GM03348 (cell line): ENCODE measurements around the gene NET1.

Source experiments
- DNase-seq: peaks from one replicate; pipeline ENCODE4 v3.0.0; 2012; ENCODE audit warnings: low spot score

Gene NET1

DNA sequence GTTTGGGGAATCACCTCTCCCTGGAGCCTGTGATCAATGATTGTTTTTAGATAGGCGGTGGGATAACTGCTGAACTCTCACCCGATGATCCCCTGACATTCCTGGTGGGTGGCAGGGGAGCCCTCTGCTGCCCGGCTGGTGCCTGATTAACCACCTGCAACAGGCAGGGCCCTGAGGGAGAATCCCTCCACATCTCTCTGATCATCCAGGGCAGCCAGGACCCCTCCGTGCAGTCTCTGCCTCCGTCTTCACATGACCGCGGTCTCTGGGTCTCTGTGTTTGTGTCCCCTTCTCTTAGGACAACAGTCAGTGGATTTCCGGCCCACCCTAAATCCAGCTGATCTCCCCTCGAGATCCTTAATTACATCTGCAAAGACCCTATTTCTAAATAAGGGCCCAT is 69.7 kb downstream of the NET1 start:
- no peak for DNase-seq

DNA sequence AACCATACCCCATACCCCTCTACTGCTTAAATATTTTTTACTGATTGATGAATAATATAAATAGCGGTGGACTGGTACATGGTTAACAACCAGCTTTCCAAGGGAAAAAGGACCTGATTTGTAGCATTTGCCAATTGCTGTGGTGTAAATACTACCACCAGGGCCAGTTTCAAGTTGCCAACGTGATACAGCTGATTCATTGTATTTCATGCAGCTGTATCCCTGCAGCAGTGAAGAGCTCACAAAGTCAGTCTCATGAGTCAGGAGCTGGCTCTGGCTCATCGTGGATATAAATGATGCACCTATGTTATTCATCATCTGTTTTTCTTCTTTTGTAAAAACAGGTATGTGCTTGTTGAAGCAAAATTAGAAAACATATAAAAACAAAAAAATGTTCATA is 71.8 kb downstream of the NET1 start:
- no peak for DNase-seq

DNA sequence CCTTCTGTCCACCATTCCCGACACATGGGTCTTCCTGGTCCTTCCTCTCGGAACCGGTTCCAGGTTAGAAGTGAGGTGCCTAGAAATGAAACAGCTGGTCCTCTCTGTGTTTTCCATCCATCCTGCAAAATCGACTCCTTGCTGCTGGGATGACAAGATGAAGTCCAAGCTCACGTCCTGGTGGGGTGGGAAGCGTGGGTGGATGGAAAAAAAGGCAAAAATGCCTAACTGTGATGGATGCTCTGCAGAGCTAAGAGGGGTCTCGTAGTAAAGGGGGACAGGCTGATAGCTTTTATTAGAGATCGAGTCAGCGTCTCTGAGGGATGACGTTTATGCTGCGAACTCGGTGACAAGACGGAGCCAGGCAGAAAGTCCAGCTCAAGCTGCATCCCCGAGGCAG is 72.9 kb downstream of the NET1 start:
- DNase-seq: no peak

DNA sequence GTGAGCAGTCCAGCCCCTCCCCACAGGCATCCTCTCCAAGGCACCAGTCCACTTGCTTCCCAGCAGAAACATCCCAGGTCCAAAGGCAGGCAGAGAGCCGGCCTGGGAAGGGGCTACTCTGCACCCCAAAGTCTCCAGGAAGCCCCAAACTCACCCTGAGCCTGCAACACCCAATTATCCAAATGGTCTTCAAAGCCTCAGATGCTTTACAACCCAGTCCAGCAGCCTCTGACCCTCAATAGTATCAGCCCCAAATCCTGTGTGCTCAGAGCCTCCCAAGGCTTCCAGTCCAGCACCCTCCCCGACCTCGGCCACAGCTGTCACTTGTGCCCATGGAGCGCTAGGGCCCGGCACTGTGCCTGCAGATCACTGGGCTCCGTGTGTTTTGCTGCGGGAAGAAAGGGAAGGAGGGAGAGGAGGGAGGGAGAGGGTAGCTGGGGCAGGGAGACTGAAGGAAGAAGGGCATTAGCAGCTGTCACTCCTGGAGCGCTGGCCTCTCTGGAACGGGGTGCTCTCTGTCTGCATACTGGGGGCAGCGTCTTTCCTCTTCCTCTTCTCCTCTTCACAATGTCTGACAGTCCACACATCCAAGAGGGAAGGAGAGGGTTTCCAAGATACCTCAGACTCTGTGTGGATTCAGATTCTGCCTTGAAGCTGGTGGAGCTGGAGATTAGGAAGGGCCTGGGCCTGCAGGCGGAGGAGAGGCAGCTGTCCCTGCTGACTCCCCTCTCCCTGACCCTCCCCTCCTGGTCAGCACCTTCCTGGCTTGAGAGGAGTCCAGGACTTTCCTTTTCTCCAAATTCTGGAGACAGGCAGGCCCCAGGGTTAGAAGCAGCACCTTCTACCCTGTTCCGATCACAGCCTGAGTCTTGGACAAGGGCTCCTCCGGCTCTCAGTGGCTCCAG is 73.8 kb downstream of the NET1 start:
- no peak for DNase-seq

DNA sequence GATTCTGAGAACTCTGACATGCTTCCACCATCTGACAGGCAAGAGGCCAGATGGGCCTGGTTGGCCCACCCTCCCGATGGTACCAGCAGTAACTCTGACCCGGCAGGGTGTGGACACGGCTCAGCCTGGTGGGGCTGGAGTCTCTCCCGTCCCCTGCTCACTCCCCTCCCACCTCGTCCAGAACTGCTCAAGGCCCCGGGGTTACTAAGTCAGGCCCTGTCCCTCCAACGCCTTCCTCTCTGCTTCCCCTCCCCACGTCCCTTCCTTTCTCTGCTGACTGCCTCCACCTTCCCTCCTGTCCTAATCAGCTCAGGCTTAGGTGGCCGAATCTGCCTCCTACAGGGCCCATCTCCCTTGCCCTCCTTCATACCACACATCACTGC is 74.5 kb downstream of the NET1 start:
- DNase-seq: no peak

DNA sequence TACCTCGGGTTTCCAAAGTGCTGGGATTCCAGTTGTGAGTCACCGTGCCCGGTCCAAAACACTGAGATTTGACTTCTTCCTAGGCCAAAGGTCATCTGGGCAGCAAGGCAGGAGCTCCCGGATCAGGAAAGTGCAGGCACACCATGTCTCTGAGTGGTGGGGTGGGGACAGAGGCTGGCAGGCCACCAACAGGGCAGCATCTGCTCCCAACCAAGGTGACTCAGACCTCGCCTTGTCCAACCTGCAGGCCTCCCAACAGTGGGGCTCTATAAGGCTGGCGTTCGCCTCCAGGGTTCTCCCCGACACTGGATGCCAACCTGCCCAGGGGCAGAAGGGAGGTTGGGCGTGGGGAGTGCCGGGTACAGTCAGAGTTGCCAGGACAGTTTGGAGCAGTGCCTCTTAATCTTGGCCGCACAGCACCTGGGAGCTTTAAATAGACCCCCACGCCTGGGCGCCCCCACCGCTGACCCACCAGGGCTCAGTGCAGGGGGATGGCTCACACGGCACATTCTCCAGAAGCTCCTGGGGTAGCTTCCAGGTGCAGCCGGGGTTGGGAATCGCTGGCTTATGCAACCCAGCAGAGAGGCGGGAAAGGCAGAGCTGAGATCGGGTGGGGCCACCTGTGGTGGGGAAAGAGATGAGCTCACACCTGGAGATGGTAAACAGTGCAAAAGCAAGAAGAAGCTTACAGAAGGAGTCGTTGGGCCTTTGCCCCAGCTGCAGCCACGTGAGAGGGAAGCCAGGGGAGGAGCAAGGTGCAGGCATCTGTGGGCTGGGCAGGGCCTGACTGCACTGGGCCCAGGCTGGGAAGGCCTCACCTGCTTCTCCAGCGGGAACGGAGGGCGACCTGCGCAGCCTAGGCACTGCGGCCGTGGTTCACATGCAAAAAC is 76.2 kb downstream of the NET1 start:
- DNase-seq: no peak

DNA sequence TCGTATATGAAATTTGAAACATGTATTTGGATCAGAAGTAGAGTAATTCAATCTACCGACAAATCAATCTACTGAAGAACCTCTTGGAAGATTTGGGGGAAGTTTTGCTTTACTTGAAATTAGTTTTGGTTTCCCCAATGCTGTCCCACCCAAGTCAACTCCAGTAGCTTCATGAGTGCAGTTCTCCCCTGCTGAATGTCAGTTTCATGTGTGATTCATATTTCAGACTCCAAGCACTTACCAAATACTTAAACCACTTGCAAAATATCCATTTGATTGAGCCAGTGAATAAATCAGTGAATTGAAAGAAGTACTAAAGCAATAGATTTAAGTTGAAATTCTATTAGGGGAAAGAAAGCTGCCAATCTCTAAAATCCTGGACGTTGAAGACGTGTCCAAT is 77.7 kb downstream of the NET1 start:
- DNase-seq: no peak

DNA sequence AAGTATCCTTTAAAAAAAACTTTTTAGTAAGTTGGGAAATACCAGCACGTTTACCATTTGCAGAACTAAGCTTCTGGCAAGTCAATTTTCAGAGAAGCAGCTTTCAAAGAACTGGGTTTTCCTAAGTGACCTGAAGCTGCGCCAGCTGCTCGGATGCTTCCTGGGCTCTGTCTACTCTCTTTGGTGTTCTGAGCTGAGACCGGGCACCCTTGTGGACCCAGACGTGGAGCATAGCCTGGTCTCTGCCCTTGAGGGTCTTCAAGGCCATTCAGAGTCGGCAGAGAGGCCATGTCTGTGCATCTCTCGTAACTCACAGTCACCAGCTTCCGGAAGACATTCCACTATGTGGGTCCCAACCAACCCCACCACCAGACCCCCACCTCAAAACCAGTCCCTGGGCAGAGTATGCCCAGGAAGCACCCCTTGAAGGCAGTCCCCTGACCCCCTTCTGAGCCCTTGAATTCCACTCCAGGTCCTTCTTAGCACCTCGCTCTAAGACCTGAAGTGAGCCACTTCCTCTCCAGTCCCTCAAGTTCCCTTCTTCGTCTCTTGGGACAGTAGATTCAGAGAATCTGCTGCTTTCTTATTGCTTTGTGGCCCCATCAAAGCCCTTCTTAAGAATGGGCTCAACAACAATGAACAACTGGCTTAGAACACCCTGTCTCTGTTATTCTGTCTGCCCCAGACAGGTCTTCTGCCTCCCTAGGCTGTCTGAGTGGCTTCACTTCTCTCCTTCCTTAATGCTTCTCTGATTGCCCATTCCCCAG is 78.5 kb downstream of the NET1 start:
- DNase-seq: no peak

DNA sequence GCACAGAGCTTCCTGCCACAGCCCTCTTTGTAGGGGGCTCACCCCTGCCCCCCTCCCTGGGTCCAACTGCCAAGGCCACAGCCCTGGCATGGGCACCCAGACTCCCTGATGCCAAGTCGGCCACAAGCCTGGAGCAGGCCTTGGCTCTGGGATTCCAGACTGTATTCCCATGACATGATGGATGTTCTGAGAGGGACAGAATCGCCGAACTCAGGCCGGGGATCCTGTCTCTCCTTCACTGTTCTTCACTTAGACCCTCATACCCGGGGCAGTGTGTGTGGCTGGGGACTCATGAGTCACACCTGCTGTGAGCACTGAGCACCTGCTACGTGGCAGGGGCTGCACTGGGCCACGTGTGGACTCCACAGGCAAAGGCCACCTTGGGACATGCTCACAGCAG is 79.1 kb downstream of the NET1 start:
- DNase-seq: no peak

DNA sequence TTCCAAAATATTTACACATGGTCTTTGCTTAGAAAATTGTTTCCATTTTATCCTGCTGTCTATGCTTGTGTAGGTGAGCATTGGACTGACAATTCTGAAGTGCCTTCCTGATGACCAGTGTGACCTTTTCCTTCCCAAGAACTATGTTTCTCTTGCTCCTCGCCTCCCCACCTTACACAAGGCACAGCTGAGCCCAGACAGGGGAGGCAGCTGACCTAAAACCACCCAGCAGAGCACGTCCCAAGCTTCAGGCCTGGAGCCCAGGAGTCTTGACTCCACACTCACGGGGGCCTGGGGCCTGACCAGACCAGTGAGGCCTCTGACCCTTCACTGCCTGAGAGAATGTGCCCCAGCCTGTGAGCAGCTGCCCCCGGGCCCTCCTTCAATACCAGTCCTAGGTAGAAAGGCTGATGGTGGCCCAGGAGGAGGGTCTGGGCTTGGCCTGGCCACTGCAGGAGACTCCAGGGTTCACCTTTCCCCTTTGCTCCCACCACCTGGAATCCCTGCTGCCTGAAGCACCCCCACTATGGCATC is 80.0 kb downstream of the NET1 start:
- no peak for DNase-seq

DNA sequence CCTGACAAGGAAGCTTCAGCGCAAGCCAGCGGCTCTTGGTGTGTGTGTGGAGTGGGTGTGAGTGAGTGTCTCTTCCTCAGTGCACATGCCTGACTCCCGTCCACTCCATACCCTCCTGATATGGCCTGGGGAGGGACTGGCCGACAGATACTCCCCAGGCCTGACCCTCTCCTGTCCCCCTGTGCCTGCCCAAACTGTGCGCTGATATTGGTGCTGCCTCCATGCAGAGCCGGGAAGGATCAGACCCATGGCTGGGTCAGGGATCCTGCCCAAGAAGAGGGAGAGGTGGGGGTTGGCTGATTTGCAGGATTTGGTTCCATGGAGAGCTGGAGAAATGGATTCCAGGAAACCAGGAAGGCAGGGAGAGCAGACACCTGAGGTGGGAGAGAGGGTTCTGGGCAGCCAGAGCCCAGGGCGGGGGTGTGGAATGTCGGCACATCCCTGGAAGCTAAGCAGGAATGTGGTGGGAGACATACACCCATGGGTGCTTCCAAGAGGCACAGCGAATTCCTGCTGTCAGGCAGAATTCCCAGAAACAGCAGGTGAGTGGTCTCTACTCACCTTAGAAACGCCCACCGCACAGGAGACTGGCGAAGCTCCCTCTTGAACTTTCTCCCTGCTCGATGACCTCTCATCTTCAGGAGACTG is 80.7 kb downstream of the NET1 start:
- DNase-seq: no peak

DNA sequence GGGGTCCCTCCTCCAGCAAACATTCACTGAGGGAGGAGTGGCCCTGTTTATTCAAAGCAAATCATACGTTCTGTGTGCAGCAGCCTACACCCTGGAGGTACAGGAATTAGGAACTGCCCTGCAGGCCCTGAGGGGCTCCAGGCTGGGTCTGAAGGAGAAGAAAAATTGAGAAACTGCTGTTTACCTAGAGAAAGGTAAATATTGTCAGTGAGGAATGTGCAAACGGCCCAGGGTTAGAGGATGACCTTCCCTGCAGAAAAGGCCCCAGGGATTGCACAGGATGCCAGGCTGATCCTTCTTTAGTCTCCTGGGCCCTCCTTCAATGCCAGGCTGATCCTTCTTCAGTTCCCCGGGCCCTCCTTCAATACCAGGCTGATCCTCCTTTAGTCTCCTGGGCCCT is 81.3 kb downstream of the NET1 start:
- DNase-seq: no peak

DNA sequence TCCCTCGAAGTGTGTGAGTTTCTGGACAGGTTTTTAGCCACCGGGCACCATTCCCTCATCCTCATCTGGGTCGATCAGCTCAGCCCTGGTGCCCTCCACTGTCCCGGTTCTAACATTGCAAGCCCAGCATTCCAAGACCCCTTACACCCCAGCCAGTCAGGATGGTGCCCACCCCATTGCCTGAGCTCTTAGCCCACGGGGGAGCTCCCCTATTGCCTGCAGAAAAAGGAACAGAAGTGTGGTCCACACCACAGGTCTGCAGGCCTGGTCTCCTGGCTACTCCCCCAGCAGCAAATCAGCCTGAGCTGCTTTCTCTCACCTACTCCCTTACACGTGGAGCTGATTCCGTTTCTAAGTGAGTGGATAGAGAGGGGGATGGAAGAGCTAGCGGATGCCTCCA is 82.3 kb downstream of the NET1 start:
- no peak for DNase-seq

DNA sequence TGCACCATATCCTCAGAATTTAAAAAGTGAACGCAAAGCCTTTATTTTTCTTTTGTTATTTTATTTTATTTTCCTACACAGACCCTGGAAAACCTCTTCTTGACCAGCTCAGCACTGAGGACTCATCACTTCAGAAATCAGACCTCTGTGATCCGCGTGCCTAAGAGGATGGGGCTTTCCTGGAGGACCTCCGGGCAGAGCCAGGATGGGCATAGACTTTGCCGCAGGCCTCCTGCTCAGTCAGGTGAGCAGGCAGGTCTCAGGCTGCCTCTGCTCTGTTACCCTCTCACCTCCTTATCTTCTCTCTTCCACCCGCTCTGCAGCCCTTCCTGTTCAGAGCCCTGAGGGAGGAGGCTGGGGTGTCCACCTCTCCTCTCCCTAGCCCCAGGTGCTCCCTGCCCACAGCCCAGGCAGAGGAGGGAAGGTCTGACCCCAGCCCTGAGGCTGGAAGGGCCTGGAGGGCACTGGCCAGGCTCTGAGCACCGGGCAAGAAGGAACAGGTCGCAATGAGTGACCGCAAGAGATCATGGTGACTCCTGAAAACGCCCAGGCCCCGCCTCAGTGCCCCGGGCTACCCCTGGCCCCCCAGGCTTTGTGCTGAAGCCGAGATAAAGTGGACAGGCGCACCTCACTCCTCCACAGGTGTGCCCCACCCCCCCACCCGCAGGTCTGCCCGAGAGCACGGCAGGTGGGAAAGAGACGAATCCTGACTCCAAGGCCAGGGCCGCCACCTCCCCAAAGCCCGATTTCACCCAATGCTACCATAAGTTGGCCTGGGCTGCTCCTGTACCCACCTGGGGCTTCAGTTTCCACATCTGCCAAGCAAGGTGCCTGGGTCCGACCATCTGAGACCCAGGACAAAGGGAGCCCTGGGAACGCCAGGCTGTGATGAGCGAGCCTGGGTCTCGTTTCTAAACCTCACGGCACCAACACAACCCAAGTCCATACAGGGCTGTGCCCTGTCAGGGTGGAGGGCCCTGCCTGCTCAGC is 84.2 kb downstream of the NET1 start:
- DNase-seq: no peak

DNA sequence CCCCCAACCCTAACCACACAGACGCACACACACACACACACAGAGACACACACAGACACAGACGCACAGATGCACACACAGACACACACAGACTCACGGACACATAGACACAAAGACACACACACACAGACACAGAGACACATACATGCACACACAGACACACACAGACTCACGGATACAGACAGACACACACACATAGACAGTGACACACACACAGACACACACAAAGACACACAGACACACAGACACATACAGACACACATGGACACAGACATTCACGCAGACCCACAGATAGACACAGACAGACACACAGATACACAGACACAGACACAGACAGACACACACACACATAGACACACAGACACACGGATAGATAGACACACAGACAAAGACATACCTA is 84.9 kb downstream of the NET1 start:
- DNase-seq: no peak

DNA sequence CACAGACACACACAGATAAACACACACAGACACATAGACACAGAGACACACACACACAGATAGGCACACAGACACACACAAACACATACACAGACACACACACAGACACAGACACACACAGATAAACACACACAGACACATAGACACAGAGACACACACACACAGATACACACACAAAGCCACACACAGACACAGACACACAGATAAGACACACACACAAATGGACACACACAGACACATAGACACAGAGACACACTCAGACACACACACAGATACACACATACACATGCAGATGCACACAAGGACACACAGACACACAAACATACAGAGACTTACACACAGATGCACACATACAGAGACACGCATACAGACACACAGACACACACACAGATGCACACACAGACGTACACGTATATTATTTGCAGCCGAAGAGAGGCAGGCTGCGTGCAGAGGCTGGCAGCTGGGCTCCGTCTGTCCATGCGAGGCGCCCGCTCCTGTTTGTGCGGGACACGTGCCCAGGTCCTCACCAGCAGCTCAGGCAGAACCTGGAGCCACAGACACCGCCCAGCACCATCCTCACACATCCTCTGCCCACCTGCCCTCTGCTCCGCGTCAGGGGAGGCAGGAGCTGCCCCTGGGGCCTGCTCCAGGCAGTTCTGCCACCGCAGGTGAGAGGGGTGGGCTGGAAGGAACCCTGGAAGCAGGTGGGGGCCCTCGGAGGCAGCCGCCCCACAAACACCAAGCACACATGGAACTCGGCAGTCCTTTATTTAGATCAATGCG is 85.8 kb downstream of the NET1 start:
- DNase-seq: no peak

DNA sequence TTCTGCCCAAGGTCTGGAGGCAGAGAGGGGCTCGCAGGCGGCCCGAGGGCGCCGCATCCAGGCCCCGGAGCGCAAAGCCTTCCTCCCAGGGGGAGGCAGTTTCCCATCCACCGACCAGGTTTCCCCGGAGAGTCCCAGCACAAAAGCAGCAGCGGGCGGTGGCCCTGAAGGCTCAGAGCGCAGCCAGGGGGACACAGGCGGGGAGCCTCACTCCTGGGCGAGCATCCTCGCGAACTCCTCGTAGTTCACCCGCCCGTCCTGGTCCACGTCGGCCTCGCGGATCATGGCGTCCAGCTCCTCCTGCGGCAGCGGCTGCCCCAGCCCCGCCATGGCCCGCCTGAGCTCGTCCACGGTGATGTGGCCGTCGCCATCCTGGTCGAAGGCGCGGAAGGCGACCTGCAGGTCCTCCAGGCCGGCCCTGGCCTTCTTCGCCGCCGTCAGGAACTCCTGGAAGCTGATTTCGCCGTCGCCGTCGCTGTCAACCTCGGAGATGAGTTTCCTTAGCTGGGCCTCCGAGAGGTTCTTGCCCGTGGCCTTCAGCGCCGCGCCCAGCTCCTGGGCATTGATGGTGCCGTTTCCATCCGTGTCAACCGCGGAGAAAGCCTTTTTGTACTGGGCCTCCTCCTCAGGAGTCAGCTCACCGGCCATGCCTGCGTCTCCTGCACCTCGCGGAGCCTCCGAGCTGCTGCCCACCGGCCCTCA is 86.6 kb downstream of the NET1 start:
- DNase-seq: no peak

DNA sequence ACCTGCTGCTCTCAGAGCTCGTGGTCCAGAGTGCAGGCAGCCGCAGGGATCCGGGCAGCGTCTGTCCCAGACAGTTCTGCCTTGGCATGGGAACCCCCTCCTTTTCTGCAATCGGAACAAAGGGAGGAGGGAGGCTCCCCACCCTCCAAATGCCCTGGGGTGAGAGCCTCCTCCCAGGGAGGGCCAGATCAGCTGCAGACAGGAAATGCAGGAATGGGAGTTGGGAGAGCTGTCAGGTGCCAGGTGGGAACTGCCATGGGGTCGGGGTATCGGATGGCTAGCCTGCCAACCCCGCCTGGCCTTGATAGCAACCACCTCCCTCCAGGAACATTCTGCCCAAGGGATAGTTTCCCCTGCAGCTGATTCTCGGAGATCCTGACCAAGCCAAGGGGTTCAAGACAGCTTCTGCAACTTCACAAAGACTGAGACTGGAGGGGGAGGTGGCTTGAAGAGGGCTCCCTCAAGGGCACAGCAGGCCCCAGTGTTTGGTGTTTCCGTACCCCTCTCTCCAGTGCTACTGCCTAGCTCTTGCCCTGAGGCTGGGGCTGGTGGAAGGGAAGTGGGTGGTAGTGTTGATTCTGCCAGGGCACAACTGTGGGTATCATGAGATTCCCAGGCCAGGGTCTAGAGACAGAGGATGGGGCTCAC is 87.3 kb downstream of the NET1 start, which contains the start of gene CALML5:
Gene CALML5 (minus strand): TSS at position 78 of the 648 bp plus-strand sequence. CDS start 132 bp downstream, outside the sequence.
- DNase-seq: no peak
